MV-4-11 (cell line): ENCODE data around the gene HTRA2.
A peak's percentile ranks its signal among the peaks of the same experiment; 100 is the strongest.

Source experiments
- DNase-seq: peaks from one replicate; lab custom pipeline; 2025; lab: John Stamatoyannopoulos, UW

HTRA2 gene

GRCh38 chr2:74515981-74516633, 13.6 kb upstream of the HTRA2 start:
- DNase-seq = no peak

GRCh38 chr2:74516650-74517049, 13.1 kb upstream of the HTRA2 start:
- DNase-seq = no peak

GRCh38 chr2:74522516-74522915, 7.2 kb upstream of the HTRA2 start:
- DNase-seq = no peak

- no peak for DNase-seq
Measured at GRCh38 chr2:74524005-74524404, 5.7 kb upstream of the HTRA2 start.

- DNase-seq = no peak
Measured at GRCh38 chr2:74524955-74525716, 4.6 kb upstream of the HTRA2 start.

GRCh38 chr2:74525717-74526648, 3.8 kb upstream of the HTRA2 start, which contains the start of gene DQX1:
Gene DQX1, minus strand, starts transcription at chr2:74526231. Its CDS starts 502 bp downstream, at chr2:74525729.
- peak; percentile 98 for DNase-seq

GRCh38 chr2:74526649-74527230, 3.0 kb upstream of the HTRA2 start:
- DNase-seq = no peak

GRCh38 chr2:74527741-74528140, 2.0 kb upstream of the HTRA2 start:
- DNase-seq = no peak

- DNase-seq = no peak
Measured at GRCh38 chr2:74528600-74529356, 955 bp upstream of the HTRA2 start.

GRCh38 chr2:74530239-74531187, 780 bp downstream of the HTRA2 start:
- peak; percentile 33 for DNase-seq

GRCh38 chr2:74531666-74532065, 1.9 kb downstream of the HTRA2 start:
- DNase-seq = no peak

GRCh38 chr2:74532222-74532621, 2.5 kb downstream of the HTRA2 start:
- peak; percentile 68 for DNase-seq

- DNase-seq = no peak
Measured at GRCh38 chr2:74533464-74533863, 3.7 kb downstream of the HTRA2 start.

- no peak for DNase-seq
Measured at GRCh38 chr2:74534411-74534810, 4.7 kb downstream of the HTRA2 start.

- DNase-seq = no peak
Measured at GRCh38 chr2:74535440-74535965, 5.8 kb downstream of the HTRA2 start.

- DNase-seq = no peak
Measured at GRCh38 chr2:74536166-74536950, 6.6 kb downstream of the HTRA2 start.

- DNase-seq = no peak
Measured at GRCh38 chr2:74537140-74537539, 7.4 kb downstream of the HTRA2 start.

- no peak for DNase-seq
Measured at GRCh38 chr2:74538881-74539339, 9.2 kb downstream of the HTRA2 start.

- DNase-seq = no peak
Measured at GRCh38 chr2:74540291-74540690, 10.6 kb downstream of the HTRA2 start.
